GM19023 (cell line): ENCODE data around the gene NEURL4.

Experiments
- ATAC-seq: cut with Tn5 transposase; IDR thresholded peaks from one replicate; pipeline ENCODE4 v1.9.1; 2021; ENCODE audit warnings: mild to moderate bottlenecking, moderate library complexity; ENCODE audit not compliant: unreplicated experiment

The NEURL4 gene

DNA sequence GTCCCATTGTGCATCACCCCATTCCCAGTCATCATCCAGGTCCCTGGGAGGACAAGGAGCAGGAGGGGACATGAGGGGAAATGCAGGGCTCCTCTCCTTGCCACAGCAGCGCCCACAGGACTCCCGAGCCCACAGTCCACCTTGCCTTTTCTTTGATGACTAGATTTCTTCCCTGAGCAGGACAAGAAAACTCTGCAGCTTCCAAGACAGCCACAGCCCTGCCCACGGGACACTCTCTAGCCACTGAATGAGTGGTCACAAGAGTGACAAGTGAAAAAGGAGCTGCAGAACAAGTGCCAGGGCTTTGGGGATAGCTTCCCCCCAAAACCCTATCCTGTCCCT is 4.7 kb downstream of the NEURL4 start:
- no peak for ATAC-seq

DNA sequence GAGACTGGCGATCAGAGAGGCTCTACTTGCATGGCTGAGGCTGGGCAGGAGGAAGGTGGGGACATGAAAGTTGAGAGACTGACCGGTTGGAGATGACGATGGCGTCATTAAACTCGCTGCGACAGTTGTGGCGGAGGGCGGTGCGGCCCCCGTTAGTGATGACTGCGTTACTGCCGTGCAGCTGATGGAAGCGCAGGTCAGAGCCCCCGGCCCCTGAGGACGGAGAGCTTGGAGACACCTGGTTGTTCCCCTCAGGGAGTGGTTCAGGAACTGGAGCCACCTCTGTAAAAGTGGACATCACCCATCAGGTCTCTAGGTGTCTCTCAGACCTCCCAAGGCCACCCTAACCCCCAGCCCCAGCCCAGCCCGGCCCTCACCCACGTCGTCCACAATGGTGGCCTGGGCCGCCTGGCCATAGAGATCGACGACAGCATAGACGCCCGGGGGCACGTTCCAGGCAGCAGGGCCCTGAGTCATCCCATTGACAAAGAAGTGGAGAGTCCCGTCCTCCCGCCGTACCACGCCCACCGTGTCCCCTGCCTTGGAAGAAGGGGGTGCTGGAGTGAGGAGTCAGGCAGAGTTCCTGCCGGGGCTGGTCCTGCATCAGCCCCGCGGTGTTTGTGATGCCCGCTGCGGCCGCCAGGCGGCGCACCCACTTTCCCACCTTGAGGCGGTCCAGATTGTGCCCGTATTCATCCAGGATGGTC is 5.3 kb downstream of the NEURL4 start:
- ATAC-seq, result no peak

DNA sequence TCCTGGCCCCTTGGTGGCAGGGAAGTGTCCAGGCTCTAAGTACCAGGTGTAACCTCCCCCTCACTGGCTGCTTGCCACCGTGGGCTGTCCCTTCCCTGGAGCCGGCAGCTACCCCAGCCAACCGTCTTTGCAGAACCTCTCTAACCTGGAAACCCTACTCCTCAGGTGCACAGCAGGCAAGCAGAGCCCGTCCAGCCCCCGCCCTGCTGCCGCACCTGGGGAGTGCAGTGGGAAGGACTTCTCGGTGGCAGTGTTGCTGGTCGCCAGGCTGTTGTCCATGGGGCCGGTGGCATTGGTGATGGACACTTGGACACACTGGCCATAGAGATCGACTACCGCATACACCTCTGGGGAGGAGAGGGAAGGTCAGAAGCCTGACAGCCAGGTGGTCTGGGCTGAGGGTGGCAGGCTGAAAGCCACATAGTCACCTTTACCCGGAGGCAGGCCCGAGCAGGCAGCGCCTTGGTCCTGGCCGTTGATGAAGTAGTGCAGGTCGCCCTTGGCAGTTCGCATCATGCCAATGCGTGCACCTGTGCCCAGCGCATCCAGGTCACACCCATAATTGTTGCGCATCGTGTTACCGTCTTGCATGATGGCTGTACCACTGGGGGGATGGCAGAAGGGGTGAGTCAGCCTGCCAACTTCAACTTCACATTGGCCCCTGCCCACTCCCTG is 6.5 kb downstream of the NEURL4 start:
- no peak for ATAC-seq

DNA sequence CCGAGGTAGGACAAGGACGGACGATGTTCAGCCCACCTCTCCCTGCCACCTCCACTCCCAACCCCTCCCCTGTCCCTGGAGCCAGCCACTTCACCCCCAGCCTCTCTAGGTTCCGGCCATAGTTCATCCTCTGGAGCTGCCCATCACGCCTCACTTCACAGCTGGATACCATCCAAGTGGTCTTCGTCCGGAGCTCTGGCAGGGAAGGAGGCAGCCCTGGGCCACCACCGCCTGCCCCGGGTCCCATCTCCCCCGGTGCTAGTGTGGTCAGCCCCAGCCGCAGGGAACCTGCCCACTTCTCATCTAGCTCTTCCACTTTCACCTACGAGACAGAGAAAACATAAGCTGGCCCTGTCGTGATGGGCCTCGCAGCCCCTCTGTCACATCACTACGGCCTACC is 7.7 kb downstream of the NEURL4 start:
- ATAC-seq, result no peak

DNA sequence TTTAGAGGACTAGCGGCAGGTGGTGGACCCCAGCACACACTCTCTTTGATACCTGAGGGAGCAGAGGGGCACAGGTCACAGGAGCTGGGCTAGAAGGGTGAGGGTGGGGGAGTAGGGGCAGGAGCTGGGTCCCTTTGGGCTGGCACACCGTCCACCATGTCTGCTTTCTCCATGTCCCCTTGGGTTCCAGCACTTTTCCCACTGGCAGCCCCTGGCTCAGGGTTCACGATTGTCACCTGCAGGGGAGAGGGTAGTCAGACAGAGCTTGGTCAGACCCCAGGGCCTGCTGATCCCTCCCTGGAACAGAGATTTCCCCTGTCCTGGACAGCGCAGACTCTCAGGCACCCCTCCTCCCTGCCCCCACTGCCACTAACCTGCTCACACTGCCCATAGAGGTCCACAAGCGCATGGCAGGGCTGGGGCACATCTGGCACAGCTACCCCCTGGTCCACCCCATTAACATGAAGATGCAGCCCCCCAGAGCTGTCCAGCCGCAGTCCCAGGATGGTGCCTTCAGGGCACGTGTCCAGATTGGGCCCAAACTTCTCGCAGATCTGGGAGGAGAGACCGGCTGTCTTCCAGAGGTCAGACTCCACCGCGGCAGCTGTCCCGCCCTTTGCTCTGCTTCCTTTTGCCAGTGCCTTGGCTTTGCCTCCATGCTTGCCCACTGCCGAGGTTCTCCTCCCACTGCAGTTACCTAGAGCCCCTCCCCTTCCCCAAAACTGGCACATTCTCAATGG is 10.8 kb downstream of the NEURL4 start:
- ATAC-seq, result no peak

DNA sequence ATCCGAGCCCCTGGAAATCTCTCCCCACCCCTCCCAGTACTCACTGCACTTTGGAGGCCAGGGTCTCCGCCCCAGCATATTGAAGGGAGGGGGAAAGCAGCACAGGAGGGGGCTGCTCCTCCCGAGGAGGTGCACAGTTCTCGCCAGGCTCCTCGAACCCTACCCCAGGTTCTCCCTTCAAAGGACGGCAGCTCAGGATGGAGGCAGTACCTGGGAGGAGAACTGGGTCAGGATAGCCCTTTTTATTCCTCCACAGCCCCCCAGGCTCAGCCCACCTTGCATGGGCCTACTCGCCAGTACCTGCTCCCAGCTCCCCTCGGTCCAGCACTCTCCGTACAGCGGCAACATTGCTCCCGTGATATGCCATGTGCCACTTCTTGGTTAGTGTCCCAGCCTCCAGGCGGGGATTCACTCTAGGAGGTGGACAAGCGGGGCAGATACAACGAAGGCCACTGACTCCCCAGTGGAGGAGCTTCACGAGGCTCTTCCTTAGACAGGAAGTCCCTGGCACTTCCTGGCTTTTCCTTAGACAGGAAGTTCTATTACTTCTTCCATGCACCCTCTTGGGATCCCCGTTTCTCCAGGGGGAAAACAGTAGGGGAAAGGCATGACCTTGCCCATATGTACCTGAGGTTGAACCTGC is 11.9 kb downstream of the NEURL4 start:
- ATAC-seq, result no peak

DNA sequence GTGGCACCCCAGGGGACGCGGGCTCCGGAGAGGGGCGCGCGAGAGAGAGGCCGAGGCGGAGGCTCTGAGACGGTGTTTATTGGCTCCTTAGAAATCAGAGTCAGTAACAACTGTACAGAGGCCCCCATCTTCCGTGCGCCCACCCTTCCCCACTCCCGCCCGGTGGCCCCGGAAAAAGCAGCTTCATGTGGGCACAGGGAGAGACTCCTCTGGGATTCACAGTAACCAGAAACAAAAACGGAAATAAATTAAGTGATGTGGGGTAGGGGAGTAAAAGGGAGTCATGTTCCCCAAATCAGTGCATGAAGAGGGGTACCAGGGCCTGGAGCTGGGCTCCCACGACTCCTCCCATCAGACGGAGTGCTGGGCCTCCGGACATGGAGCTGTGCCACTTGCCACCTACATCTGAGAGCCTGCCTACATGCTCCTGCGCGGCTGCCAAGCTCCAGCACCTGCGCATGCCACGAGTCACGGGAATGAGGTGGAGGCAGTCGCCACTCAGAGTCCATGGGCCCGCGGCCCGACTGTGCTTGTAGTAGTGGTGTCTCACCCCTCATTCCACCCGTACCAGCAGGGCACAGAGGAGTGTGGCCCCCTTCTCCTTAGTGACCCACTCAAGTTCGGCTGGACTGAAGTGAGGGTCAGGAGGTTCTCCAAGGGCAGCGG is 13.4 kb downstream of the NEURL4 start:
- peak; percentile 22 for ATAC-seq

DNA sequence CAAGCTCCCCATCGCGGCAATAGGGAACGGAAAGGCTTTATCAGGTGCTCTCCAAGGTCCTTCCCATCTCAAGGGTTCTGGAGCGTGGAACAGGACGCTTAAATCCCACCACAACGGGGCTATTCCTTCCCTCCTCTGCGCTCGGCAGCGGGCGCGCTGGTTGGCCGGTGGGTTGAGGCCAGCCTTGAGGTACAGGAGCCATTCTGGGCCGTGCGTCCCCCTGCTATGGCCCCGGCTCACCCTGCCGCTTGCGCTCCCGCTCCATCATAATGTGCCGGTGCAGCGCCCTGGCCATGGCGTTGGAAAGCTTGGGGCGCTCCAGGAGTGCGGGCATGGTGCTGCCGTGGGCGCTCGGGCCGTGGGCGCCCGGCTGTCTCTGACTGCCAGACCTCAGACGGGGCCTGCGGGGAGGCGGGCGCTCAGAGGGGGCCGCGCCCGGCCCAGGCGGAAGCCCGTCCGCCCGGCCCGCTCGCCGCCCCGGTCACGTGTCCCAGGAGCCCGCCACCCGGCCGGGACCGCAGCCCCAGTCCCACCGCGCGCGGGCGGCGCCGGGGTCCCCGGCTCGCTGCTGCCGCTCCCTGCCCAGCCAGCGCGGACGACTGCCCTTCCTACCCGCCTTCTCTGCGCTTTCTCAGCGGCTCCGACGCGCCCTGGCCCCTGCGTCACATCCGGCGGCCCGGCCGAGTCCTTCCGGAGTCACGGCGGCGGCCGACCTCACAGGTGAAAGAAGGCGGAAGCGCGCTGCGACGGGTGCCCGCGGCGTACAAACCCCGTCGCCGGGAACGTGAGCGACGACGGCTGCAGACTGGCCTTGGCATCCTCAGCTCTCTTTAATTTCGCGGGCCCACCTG is 14.2 kb downstream of the NEURL4 start, which contains the start of gene GPS2:
Gene GPS2, minus strand, starts transcription at position 642 of the 851 bp plus-strand sequence. Its CDS starts 308 bp downstream, at position 334.
- ATAC-seq, result peak; percentile 88

DNA sequence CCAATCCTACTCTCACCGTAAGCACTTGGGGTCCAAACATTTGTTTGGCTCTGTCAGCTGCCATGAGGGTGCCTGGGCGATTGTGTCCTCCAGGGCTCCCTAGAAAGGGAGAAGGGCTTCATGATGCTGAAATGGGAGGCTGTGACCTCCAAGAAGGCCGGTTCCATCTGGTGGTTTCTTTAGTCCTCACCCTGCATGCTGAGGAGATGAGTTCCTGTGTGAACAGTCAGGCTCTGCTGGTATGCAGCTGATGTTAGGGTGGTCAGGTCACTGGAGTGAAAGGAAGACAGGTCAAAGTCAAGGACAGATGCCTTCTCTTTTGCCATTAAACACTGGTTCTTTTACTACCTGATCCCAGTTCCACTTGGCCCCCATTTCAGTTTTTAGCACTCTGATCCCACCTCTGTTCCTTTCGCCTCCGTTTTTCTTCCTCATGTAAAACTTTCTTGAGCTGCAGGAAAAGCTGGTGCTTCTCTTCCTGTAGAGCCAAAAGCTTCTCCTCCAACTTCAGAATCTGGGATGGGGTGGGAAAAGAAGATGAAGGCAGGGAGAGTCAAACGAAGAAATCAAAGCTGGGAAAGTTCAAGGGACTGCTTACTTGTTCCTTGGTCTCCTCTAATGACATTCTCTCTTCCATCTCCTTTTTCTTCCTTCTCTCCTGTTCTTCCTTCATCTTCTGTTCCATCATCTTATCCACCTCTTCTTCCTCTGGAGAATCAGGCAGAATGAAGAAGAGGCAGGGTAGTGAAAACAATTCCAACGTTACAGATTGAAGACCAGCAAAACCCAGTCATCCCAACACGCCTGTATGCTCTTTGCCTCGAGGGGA is 15.0 kb downstream of the NEURL4 start:
- no peak for ATAC-seq

DNA sequence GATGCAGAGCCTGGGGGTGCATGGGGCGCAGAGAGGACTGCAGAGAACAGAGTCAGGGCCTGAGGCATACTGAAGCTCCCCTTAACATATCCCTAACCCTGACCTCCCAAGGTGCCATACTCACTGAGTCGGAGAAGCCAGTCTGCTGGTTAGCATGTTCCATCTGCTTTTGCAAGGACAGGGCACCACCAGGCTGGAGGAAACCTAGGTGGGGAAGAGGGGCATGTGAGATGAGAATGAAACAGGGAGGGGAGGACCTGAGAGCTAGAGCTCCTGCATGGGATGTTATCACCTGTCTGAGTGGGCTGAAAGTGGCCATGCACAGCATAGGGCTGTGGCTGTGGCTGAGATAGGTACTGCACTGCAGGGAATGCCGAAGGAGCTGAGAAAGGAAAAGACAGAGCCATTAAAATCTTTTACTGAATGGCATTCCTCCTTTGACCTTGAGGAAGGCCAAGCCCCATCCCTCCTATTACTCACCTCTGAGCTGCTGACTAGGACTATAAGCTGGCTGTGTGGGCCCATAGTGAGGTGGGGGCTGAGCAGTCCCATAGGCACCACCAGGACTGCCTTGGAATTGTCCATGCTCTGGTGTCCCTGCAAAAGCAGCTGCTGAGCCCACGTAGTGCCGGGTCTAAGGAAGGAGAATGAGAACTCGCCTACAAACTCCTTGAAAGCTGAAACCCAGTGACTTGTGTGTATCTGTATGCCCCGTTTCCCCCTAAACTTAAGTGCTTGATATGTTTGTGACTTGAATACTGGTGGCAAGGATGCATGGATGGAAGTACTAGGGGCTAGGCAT is 15.8 kb downstream of the NEURL4 start:
- ATAC-seq, result no peak

DNA sequence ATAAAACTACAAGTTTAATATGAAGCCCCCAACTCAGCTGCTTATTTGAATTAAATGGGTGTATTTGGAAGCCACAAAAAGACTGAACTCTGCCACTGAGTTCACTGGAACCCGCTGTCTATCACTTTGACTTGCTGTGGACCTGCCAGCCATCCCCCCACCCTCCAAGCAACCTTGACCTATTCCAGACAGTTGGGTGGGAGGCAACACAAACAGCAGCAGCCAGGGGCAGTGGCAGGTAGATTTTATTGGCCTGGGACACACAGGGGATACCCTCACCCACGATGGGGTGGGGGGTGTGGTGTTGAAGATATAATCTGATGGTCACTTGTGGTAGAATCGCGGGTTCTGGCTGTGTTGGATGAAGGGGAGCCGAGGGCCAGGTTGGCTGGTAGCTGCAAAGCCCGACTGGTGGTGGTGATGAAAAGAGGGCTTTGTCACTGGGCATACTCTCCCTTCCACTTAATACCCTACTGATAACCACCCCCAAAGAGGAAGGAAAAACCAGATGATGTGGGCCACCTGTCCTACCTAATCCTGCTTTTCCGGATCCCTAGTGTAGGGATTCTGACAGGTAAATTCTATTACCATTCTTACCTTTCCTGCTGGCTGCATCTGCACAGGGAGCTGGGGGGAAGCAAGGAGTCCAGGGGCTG is 16.6 kb downstream of the NEURL4 start:
- no peak for ATAC-seq

DNA sequence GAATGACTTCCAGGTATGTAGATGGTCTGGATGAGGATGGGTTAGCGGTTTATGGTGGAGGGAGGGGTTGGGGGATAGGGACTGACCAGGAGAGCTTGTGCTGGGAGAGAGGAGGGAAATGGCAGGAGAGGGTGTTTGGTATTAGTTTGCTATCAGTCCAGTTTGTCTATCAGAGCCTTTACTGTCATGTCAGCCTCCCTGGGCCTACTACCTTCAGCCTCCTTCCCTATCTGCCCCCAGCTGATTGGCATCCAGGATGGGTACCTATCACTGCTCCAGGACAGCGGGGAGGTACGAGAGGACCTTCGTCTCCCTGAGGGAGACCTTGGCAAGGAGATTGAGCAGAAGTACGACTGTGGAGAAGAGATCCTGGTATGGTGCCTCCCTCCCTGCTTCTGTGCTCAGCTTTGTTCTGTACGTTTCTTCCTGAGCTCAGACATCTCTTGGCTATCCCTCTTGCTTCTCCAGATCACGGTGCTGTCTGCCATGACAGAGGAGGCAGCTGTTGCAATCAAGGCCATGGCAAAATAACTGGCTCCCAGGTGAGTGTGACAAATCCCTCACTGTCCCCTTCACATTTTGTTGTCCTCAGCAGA is 17.9 kb downstream of the NEURL4 start:
- no peak for ATAC-seq

DNA sequence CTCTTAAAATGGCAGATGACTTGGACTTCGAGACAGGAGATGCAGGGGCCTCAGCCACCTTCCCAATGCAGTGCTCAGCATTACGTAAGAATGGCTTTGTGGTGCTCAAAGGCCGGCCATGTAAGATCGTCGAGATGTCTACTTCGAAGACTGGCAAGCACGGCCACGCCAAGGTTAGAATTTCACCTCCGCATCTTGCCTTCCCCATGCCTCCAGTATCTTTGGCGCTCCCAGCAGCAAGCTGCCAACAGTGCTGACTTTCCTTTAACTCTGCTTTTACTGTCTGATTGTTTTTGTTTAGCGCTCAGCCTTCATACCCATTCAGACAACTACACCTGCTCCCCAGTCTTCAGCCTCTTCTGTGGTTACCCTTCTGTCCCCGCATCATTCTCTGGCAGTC is 19.5 kb downstream of the NEURL4 start:
- no peak for ATAC-seq

DNA sequence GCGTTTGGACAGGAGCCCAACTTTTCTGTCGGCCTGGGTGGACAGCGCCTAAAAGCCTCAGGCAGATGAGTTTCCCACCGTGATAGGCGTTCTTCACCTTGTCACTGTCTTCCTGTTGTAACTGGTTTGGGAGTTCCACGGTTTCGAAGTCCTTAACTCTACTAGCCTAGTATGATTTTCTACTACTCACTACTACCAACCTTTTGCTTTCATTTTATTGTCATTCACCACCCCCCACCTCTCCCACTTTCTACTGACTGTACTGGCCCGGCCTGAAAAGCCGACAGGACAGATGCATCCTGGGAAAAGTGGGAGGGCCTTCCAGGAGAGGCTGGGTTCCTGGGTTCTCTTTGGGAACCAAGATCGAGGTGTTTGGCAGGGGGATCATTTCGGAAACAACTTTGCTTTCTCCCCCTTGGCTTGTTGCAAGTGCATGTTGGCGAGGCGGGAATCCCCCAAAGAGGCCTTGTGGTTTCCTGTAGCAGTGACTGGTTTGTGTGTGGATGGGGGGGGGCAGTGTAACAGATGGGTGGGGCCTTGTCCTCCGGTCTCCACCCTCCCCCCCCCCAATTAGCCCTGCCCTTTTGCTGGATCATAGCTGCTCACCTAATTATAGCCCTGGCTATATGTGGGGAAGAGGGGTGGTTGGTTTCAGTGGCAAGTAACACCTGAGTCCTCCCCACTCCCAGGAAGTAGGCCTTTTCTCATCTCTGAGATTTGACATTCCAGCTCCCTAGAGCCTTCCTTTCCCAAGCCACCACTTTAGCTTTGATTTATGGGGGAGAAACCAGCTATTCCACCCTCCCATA is 20.3 kb downstream of the NEURL4 start:
- no peak for ATAC-seq

DNA sequence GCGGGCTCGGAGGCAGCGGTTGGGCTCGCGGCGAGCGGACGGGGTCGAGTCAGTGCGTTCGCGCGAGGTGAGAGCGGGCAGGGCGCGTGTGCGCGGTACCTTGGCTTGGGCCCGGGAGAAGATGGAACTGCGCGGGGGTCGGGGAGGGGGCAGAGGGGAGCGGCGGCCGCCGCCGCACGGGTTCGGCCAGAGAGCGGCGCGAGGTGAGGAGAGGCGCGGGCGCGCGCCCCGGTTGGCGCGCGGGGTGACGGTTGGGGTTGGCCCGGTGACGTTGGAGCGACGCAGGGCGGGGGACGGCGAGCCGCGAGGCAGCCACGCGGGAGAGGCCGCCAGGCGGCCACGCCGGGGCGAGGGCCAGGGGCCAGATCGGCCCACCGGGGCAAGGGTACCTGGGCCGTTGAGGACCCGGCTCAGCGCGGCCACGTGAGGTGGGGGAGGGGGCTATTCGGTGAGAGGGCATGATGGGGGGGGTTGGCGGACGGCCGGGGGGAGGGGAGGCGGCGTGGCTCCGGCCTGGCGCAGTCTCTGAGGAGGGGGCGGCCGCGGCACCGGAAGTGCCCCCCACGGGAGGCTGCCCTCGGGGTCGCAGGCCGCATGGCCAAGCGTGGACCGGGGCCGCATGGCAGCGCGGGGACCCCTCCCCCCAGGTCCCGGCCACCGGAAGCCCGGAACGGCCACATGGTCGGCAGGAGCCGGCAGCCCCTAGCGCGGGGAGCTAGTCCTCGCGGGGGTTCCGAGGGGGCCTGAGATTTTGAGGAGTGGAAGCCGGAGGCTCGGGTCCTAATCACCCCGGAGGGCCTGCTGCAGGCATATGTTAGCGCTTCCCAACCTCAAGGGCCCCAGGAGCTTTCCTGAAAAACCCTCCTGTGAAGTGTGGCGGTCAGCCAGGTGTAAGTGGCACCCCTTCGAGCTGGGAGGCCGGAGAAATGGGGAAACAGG is 21.2 kb downstream of the NEURL4 start:
- peak; percentile 8 for ATAC-seq
